ENCODE data around the gene QRICH2.
"Not testable (repeated sequence)": the region's sequence is repeated elsewhere in the genome, so short reads cannot be mapped to it uniquely, and the experiment has no call there.

The QRICH2 gene

GRCh38 chr17:76256430-76257050 is 51.5 kb downstream of the QRICH2 start:
- H3K9ac ChIP-seq (ENCODE audit: low read length); H3K4me3 ChIP-seq (ENCODE audit: low read length); H3K36me3 ChIP-seq (ENCODE audit: control insufficient read depth, insufficient read depth, low read length); H3K27me3 ChIP-seq (ENCODE audit: control insufficient read depth, insufficient read depth, low read length); H3K9me3 ChIP-seq (ENCODE audit: control insufficient read depth, low read length): not testable (repeated sequence)
- peaks cover 49% of the 10 kb centered on the region for H3K4me1 ChIP-seq (ENCODE audit: control insufficient read depth, insufficient read depth, low read length)

DNA sequence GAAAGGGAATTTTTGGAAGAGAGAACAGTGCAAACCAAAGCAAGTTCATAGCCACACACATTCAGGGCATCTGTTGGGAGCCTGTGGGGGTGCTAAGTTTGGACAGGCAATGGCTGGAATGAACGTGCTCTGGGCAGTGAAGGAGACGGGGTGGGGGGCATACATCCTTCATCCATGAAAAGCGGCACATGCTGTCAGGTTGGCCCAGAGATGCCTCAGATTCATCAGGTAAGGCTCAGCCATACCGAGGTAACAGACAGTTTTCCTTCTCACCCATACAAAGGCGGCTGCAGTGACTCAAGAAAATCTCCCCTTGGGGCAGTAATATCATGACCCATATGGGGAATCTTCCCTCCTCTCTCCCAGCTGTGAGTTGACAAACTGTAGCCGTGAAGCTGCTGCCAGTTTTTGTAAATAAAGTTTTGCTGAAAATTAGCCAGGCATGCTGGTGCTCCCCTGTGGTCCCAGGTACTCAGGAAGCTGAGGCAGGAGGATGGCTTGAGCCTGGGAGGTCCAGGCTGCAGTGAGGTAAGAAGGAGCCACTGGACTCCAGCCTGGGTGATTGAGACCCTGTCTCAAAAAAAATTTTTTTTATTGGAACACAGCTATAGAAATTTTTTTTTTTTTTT is 52.2 kb downstream of the QRICH2 start:
- Histone ChIP-seq H3K27me3 (ENCODE audit: control insufficient read depth, insufficient read depth, low read length) (no peaks in the 10 kb centered on the region), H3K36me3 (ENCODE audit: control insufficient read depth, insufficient read depth, low read length) (no peaks in the 10 kb centered on the region), H3K9me3 (ENCODE audit: control insufficient read depth, low read length) (no peaks in the 10 kb centered on the region), H3K4me1 (ENCODE audit: control insufficient read depth, insufficient read depth, low read length) (peaks cover 49% of the 10 kb centered on the region), H3K4me3 (ENCODE audit: low read length) (no peak overlapping the region), H3K9ac (ENCODE audit: low read length) (no peak overlapping the region)

DNA sequence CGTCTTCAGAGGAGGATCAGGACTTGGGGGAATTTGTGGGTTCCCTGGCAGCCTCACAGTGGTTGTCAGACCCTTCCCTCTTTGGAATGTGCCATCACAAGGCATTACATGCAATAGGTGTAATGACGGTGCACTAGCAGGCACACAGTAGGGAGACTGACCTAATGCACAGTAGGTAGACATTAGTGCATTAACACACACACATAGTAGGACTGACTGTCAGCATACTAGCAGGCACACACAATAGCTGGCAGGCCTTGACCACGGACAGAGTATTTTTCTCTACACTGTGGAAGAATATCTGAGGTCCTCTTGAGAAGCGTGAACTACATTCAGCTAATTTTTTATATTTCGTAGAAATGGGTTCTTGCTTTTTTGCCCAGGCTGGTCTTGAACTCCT is 53.8 kb downstream of the QRICH2 start:
- no peaks in the 10 kb centered on the region for H3K27me3 ChIP-seq (ENCODE audit: control insufficient read depth, insufficient read depth, low read length)
- peaks cover 33% of the 10 kb centered on the region for H3K4me1 ChIP-seq (ENCODE audit: control insufficient read depth, insufficient read depth, low read length)
- H3K4me3 ChIP-seq (ENCODE audit: low read length), result no peak overlapping the region
- no peak overlapping the region for H3K9ac ChIP-seq (ENCODE audit: low read length)
- H3K9me3 ChIP-seq (ENCODE audit: control insufficient read depth, low read length), result no peaks in the 10 kb centered on the region
- H3K36me3 ChIP-seq (ENCODE audit: control insufficient read depth, insufficient read depth, low read length), result no peaks in the 10 kb centered on the region

- H3K4me1 ChIP-seq (ENCODE audit: control insufficient read depth, insufficient read depth, low read length), result peaks cover 30% of the 10 kb centered on the region
- H3K27me3 ChIP-seq (ENCODE audit: control insufficient read depth, insufficient read depth, low read length), result no peaks in the 10 kb centered on the region
- H3K9ac ChIP-seq (ENCODE audit: low read length), result no peak overlapping the region
- no peaks in the 10 kb centered on the region for H3K36me3 ChIP-seq (ENCODE audit: control insufficient read depth, insufficient read depth, low read length)
- H3K4me3 ChIP-seq (ENCODE audit: low read length), result no peak overlapping the region
- H3K9me3 ChIP-seq (ENCODE audit: control insufficient read depth, low read length), result no peaks in the 10 kb centered on the region
These were observed 54.2 kb downstream of the QRICH2 start for GRCh38 chr17:76253841-76254240.

DNA sequence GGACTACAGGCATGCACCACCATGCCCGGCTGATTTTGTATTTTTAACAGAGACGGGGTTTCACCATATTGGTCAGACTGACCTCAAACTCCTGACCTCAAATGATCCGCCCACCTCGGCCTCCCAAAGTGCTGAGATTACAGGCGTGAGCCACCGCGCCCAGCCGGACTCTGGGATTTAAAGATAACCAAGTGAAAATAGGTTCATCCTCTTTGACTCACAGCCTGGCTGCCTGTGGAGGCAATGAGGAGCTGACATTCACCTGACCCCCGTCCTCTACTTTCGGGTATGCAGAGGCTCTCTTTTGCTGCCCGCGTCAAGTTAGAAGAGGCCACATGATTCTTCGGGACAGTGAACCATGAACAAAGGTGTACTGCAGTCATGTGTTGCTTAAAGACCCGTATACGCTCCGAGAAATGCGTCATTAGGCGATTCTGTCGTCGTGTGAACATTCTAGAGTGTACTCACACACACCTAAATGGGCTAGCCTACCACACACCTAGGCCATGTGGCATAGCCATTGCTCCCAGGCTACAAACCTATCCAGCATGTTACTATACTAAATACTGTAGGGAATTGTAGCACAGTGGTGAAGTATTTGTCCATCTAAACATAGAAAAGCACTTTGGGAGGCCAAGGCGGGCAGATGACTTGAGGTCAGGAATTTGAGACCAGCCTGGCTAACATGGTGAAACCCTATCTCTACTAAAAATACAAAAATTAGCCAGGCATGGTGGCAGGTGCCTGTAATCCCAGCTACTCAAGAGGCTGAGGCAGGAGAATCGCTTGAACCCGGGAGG is 54.9 kb downstream of the QRICH2 start:
- H3K9me3 ChIP-seq (ENCODE audit: control insufficient read depth, low read length); H3K9ac ChIP-seq (ENCODE audit: low read length); H3K4me3 ChIP-seq (ENCODE audit: low read length); H3K36me3 ChIP-seq (ENCODE audit: control insufficient read depth, insufficient read depth, low read length); H3K27me3 ChIP-seq (ENCODE audit: control insufficient read depth, insufficient read depth, low read length): not testable (repeated sequence)
- H3K4me1 ChIP-seq (ENCODE audit: control insufficient read depth, insufficient read depth, low read length), result peaks cover 25% of the 10 kb centered on the region

DNA sequence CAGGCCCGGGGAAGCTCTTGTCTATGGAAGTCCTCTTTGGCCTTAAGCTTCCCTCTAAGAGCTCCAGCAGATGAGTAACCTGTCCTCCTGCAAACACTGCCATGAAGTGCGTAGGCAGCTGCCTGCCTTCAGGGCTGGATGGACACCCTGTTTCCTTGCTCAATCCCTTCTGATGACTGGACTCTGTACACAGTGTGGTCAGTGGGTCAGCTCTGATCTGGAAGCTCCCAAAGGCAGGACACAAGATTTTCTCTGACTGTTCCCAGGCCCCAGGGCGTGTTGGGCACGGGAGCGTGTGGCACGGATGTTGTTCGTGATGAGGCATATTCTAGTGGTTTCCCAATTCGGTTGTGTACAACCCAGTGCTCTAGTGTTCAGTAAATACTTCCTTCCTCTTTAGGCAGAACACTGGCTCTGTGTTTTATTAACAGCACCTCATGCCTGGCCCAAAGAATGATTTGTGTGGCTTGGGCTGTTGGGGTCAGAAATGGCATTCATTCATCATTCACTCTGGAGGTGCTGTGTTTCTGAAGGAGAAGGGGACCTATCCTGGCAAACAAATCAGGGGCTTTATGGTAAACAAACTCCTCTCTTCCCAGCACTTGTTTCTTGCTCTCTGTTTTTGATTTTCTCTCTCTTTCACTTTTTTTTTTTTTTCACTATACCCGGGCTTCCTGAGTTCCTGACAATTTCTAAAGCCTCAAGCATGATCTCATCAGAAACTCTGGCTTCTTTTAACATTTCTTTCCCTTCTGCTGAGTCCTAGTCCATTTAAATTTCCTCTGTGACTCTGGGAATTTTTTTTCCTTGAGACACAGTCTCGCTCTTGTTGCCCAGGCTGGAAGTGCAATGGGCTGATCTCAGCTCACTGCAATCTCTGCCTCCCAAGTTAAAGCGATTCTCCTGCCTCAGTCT is 55.8 kb downstream of the QRICH2 start:
- no peak overlapping the region for H3K4me3 ChIP-seq (ENCODE audit: low read length)
- no peak overlapping the region for H3K9ac ChIP-seq (ENCODE audit: low read length)

GRCh38 chr17:76251478-76252039 is 56.5 kb downstream of the QRICH2 start:
- no peaks in the 10 kb centered on the region for H3K9me3 ChIP-seq (ENCODE audit: control insufficient read depth, low read length)
- peaks cover 32% of the 10 kb centered on the region for H3K4me1 ChIP-seq (ENCODE audit: control insufficient read depth, insufficient read depth, low read length)
- H3K27me3 ChIP-seq (ENCODE audit: control insufficient read depth, insufficient read depth, low read length), result no peaks in the 10 kb centered on the region
- no peak overlapping the region for H3K9ac ChIP-seq (ENCODE audit: low read length)
- H3K4me3 ChIP-seq (ENCODE audit: low read length), result no peak overlapping the region
- H3K36me3 ChIP-seq (ENCODE audit: control insufficient read depth, insufficient read depth, low read length), result no peaks in the 10 kb centered on the region

More for the DNA sequence above, 55.8 kb downstream of the QRICH2 start:
- Histone ChIP-seq H3K4me1 (ENCODE audit: control insufficient read depth, insufficient read depth, low read length) (peaks cover 30% of the 10 kb centered on the region), H3K27me3 (ENCODE audit: control insufficient read depth, insufficient read depth, low read length) (no peaks in the 10 kb centered on the region), H3K9me3 (ENCODE audit: control insufficient read depth, low read length) (no peaks in the 10 kb centered on the region), H3K36me3 (ENCODE audit: control insufficient read depth, insufficient read depth, low read length) (no peaks in the 10 kb centered on the region)

GRCh38 chr17:76250141-76250540 is 57.9 kb downstream of the QRICH2 start:
- no peak overlapping the region for H3K9ac ChIP-seq (ENCODE audit: low read length)
- peaks cover 37% of the 10 kb centered on the region for H3K4me1 ChIP-seq (ENCODE audit: control insufficient read depth, insufficient read depth, low read length)
- H3K36me3 ChIP-seq (ENCODE audit: control insufficient read depth, insufficient read depth, low read length), result no peaks in the 10 kb centered on the region
- H3K9me3 ChIP-seq (ENCODE audit: control insufficient read depth, low read length), result no peaks in the 10 kb centered on the region
- no peak overlapping the region for H3K4me3 ChIP-seq (ENCODE audit: low read length)
- no peaks in the 10 kb centered on the region for H3K27me3 ChIP-seq (ENCODE audit: control insufficient read depth, insufficient read depth, low read length)

DNA sequence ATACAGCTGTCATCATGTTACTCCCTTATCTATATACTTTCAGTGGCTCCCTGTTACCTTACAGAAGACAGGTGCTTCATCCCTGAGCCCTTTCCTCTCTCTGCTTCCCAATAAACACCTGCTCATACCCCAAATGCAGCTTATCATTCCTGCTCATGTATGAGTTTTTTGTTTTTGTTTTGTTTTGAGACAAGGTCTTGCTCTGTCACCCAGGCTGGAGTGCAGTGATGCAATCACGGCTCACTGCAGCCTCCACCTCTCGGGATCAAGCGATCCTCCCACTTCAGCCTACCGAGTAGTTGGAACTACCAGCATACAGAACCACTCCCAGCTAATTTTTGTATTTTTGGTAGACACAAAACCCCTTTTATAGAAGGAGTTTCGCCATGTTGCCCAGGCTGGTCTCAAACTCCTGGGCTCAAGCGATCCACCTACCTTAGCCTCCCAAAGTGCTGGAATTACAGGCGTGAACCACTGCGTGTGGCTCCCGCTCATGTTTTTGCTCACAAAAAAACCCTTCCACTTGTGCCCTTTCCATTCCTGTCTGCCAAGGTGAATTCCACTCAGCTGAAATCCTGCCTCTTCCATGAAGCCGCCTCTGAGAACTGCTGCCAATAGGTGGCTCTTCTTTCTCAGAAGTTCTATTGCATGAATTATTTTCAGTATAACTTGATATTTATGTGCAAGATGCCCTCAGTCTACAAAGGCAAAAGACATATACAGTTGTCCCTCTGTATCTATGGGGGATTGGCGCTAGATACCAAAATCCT is 59.9 kb downstream of the QRICH2 start:
- H3K36me3 ChIP-seq (ENCODE audit: control insufficient read depth, insufficient read depth, low read length), result no peaks in the 10 kb centered on the region
- peaks cover 4% of the 10 kb centered on the region for H3K27me3 ChIP-seq (ENCODE audit: control insufficient read depth, insufficient read depth, low read length)
- H3K4me3 ChIP-seq (ENCODE audit: low read length), result no peak overlapping the region
- H3K9me3 ChIP-seq (ENCODE audit: control insufficient read depth, low read length), result no peaks in the 10 kb centered on the region
- H3K9ac ChIP-seq (ENCODE audit: low read length), result no peak overlapping the region
- H3K4me1 ChIP-seq (ENCODE audit: control insufficient read depth, insufficient read depth, low read length), result peaks cover 37% of the 10 kb centered on the region

- H3K4me1 ChIP-seq (ENCODE audit: control insufficient read depth, insufficient read depth, low read length), result peaks cover 32% of the 10 kb centered on the region
- H3K9me3 ChIP-seq (ENCODE audit: control insufficient read depth, low read length), result no peaks in the 10 kb centered on the region
- no peak overlapping the region for H3K9ac ChIP-seq (ENCODE audit: low read length)
- H3K27me3 ChIP-seq (ENCODE audit: control insufficient read depth, insufficient read depth, low read length), result peaks cover 5% of the 10 kb centered on the region
- H3K4me3 ChIP-seq (ENCODE audit: low read length), result no peak overlapping the region
- H3K36me3 ChIP-seq (ENCODE audit: control insufficient read depth, insufficient read depth, low read length), result no peaks in the 10 kb centered on the region
These were observed 60.8 kb downstream of the QRICH2 start for GRCh38 chr17:76247304-76247703.
